Activated gamma-delta T cell treated with Interleukin-2 at 50 U/mL for 16 hours (primary cell): ENCODE data around the gene SHISA7.

Experiments
- DNase-seq: peaks from one replicate; pipeline ENCODE4 v3.0.0-alpha.2; 2020

Gene SHISA7

DNA sequence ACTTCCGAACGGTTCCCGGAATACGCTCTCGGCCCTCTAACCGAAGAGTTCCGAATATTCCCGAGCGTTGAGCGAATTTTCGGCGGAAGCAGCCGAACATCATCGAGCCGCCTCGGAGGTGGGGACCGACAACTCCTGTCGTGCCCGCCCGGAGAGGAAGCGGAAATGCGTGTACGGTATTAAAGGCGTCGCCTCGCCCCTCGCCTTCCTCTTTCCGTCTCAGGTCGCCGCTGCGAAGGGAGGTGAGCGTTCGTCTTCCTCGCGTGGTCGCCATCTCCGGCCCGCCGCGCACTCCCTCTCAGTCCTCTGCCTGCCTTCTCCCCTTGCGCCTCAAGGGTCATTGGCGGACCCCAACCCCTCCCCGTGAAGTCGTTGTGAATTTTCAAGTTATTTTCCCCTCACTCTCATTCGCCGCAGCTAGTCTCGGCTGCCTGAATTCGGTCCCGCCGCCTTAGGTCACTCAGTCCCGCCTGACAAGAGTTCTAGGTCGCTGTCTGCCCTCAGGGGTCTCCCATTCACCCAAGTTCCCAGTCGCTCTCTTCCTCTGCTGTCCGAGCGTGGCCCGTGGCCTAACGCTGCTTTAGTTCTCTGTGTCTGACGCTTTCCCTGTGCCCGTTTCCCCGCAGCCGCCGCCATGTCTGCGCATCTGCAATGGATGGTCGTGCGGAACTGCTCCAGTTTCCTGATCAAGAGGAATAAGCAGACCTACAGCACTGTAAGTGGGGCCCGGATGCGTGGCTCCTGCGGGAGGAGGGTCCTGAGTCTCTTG is 57.2 kb downstream of the SHISA7 start, which contains the start of gene RPL28:
Gene RPL28, plus strand, starts transcription at position 209 of the 769 bp plus-strand sequence. Its CDS starts 426 bp downstream, at position 635.
- DNase-seq: peak; percentile 97

DNA sequence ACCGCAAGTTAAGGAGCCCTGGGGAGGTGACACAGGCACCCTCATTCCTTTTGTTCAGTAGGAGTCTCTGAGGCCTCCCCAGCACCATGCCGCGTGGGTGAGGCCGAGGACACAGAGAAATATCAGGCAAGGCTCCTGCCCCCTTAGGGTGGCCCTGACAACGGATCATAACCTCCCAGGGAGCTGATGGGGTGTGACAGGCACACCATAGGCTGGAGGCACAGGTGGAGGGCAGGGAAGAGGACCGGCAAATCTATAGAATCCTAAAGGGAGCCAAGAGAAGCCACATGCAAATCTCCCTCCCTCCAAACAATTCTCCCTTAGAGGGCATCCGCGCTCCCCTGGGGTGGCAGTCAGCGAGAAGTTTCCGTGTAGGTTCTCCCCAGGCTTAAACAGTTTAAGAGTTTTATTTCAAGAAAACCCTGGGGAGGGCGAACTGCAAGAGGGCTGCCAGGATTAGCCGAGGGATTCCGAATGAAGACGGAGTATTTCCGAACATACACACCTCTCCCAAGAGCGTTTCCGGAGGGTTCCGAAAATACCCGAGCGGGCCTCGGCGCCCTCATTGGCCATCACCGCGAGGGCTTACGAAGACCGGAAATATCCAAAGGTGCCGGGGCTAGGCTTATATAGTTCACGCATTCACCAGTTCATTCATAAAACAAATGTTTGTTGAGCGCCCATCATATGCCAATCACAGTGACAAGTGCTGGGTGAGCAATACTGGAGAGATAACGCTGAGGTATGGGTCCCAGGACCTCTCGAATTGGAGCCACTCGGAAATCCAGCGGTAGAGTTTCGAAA is 58.0 kb downstream of the SHISA7 start:
- DNase-seq: peak; percentile 97

DNA sequence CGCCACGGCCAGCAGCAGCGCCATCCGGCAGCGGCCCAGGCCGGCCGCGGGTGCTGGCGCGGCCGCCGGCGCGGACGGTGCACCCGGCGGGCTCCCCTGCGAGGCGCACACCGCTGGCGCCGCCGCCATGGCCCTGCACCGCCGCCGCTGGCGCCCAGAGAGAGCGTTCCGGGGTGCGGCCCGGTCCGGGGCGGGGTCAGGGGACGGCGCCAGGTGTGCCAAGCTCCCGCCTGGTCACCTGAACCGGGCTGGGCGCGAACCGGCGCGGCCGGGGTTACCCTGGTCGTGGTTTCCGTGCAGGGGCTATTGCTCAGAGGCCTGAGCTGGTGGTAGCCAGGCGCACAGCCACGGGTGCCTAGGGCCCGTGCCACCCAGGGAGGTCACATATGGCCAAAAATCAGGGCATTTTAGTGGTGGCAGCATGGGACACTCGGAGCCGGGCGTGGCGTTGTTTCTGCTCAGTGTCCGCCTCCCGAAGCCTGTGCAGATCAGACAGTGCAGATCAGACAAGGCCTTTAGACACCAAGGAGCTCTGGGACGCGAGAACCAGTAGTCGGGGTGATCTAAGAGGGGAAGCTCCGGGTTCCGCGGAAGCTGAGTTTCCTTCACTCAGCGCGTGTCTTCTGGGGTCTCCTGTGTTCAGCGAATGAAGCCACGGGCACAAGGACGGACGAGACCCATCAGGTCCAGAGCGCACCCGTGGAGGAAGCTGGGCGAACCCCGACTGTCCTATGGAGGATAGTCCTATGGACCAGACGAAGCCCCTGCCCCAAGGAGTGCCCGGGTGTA is 58.8 kb downstream of the SHISA7 start, which contains the start of gene TMEM238:
Gene TMEM238, minus strand, starts transcription at position 162 of the 789 bp plus-strand sequence. Its CDS starts 33 bp downstream, at position 129.
- DNase-seq: peak; percentile 26

DNA sequence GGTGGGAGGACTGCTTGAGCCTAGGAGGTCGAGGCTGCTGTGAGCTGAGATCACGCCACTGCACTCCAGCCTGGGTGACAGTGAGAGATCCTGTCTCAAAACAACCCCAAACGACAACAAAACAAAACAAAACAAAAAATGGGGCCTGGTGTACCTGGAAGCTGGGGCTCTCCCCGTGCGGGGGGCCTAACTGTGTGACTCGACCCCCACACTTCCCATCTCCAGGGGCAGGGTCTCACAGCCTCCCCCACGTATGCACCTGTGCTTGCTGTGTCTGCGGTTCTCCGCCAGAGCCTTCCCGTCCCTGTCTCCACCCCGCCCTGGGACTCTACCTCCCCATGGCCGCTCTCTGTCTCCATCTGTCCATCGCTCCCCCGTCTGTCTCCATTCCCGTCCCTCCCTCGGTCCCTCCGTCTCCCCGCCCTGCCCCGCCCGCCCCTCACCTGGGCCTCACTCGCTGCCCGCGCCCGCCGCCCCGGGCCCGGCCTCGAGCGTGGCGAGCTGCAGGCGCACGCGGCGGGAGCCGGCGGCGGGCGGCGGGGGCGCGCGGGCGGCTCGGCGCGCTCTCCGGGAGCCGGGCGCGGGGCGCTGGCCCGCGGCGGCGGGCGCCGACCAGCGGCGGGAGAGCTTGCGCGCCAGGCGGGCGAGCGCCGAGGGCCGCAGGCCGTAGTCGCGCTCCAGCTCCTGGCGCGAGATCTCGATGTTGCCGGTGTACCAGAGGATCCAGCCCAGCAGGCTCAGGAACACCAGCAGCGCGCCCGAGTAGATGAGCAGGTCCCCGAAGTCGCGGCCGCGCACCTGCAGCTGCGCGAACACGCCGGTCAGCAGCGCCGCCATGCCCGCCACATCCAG is 59.6 kb downstream of the SHISA7 start:
- DNase-seq: no peak

DNA sequence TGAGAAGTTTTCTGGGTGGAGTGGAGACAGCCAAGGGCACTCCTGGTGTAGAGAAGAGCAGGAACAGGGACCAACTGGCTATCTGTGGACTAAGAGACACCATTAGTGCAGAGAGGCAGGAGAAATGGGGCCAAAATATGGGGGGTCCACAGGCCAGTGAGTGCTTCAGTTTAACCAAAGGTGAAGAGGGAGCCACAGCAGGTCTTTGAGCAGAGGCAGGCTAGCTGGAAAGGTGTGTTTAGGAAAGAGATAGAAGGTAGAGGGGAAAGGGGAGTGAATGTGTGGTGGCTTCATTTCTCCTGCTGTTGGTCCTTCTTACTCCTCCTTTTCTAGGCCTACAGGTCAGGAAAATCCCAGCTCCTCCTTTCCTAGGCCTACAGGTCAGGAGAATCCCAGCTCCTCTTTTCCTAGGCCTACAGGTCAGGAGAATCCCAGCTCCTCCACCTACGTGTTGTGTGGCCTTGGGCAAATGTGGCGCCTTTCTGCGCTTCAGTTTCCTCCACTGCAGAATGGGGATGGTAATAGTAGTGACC is 60.5 kb downstream of the SHISA7 start:
- no peak for DNase-seq

DNA sequence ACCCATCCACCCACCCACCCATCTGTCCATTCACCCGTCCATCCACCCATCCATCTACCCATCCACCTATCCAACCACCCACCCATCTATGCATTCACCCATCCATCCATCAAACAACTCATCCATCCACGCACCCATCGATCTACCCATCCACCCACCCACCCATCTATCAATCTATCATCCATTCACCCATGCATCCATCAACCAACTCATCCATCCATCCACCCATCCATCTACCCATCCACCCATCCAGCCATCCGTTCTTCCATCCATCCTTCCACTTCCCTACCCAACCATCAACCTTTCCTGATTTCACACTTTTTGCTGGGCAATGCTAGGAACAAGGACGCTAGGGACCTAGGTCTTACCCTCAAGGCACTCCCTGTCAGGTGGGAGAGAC is 61.1 kb downstream of the SHISA7 start:
- no peak for DNase-seq

DNA sequence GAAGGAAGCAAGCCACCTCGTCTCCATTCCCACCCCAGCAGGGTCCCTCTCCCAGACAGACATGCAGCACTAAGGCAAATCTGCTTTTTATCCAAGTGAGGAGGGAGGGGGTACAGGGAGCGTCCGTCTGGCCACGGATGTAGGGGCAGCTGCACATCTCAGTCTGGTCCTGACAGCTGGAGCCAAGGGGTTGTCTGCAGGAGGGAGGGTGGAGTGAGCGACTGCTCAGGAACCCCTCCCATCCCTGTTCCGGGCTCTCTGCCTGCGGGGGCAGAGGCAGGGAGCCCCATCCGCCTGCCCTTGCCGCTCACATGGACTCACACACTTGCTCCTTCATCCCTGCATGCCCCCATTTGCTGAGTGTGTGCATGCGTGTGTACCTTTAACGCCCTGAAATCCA is 63.9 kb downstream of the SHISA7 start:
- no peak for DNase-seq
